HepG2 (cell line): ENCODE data around the gene MRPL9. TPM values are rescaled to one million over a fixed set of nuclear protein-coding genes. Genes with fewer than 3 reads are reported as not detected.

Experiments used
- ATAC-seq: fragments of 200-7000 bp; cut with Tn5 transposase; 3 replicates; pipeline ENCODE4 v1.9.1; 2020; ENCODE audit warnings: mild to moderate bottlenecking, moderate library complexity
- BruUV-seq: library from RNA; stranded (reverse); fragments of 400-500 nt; replicated peaks from 2 replicates; lab custom pipeline; 2021; lab: Mats Ljungman, UMichigan
- CTCF ChIA-PET: fragments of 300-600 bp; formaldehyde crosslinking; extraction: SDS; loops from one replicate; lab custom pipeline; 2021; ENCODE audit warnings: low total read pairs, inconsistent platforms, low intra/inter-chr PET ratio; lab: Yijun Ruan, JAX
- POLR2A ChIA-PET: fragments of 350-600 bp; sonication (Branson Sonifier 250); formaldehyde crosslinking; loops from one replicate; lab custom pipeline; 2020; ENCODE audit warnings: antibody characterized with exemption, inconsistent platforms; lab: Yijun Ruan, JAX
- DNase-seq: peaks from one replicate; pipeline ENCODE4 v3.0.0-alpha.2; 2015; ENCODE audit warnings: low spot score
- FAIRE-seq: peaks from 3 replicates; lab custom pipeline; 2011; peaks lifted over from hg19 to GRCh38; lab: Jason Lieb, UNC
- H2AFZ ChIP-seq: one replicate; pipeline ENCODE4 v1.6.1; 2011; ENCODE audit warnings: low read length, inconsistent platforms
- H3K27ac ChIP-seq: fragments of 300-600 bp; 3 replicates; pipeline ENCODE4 v1.8.0; 2011; ENCODE audit warnings: mixed run types, mild to moderate bottlenecking, mixed read lengths, low read length, inconsistent platforms; ENCODE audit not compliant: insufficient read depth; ENCODE audit errors: extremely low read length
- H3K27me3 ChIP-seq, 2 experiments: fragments of 200-600 bp in 1 of 2; 2 replicates in 1 of 2; 3 replicates in 1 of 2; pipeline versions ENCODE4 v1.6.0 to v1.8.0; 2011; ENCODE audit warnings: low read length in 2 of 2, mild to moderate bottlenecking in 2 of 2, moderate library complexity in 2 of 2, inconsistent platforms in 1 of 2; ENCODE audit not compliant: insufficient read depth in 2 of 2, control insufficient read depth in 1 of 2
- H3K36me3 ChIP-seq, 2 experiments: fragments of 200-600 bp in 1 of 2; replicated peaks in 1 of 2; 2 replicates in 1 of 2; 3 replicates in 1 of 2; pipeline versions ENCODE4 v1.5.1 to v1.8.0; 2011; ENCODE audit warnings: low read length in 2 of 2, inconsistent platforms in 1 of 2; ENCODE audit not compliant: insufficient read depth in 2 of 2, control insufficient read depth in 1 of 2
- H3K4me1 ChIP-seq: 2 replicates; pipeline ENCODE4 v1.5.1; 2012; ENCODE audit warnings: low read length, inconsistent platforms; ENCODE audit not compliant: insufficient read depth
- H3K4me2 ChIP-seq: 2 replicates; pipeline ENCODE4 v1.6.0; 2011; ENCODE audit warnings: low read depth, low read length, inconsistent platforms
- H3K4me3 ChIP-seq, 3 experiments: fragments of 200-600 bp in 1 of 3; sonication (generic), shearing (Covaris generic) in 1 of 3; replicated peaks in 1 of 3; 2 replicates each; pipeline ENCODE4 v1.5.1; 2011 to 2016; ENCODE audit warnings: low read length in 3 of 3, inconsistent platforms in 2 of 3, low read depth in 2 of 3, mild to moderate bottlenecking in 2 of 3, control low read depth in 1 of 3, mixed read lengths in 1 of 3; ENCODE audit not compliant: insufficient read depth in 1 of 3
- H3K79me2 ChIP-seq: one replicate; pipeline ENCODE4 v1.6.1; 2011; ENCODE audit warnings: low read length, inconsistent platforms; ENCODE audit not compliant: insufficient read depth
- H3K9ac ChIP-seq: 2 replicates; pipeline ENCODE4 v1.6.0; 2011; ENCODE audit warnings: mild to moderate bottlenecking, low read depth, low read length, inconsistent platforms; ENCODE audit not compliant: insufficient read depth
- H3K9me3 ChIP-seq: 2 replicates; pipeline ENCODE4 v1.5.1; 2012; ENCODE audit warnings: mild to moderate bottlenecking, low read length
- H4K20me1 ChIP-seq: 2 replicates; pipeline ENCODE4 v1.6.0; 2011; ENCODE audit warnings: inconsistent platforms, mild to moderate bottlenecking, low read length, moderate library complexity; ENCODE audit not compliant: insufficient read depth
- GZF1 ChIP-seq: sonication (generic); formaldehyde crosslinking; IDR thresholded peaks from 2 replicates; pipeline ENCODE4 v1.5.1; 2020; ENCODE audit warnings: mild to moderate bottlenecking, missing genetic modification reagents
- JDP2 ChIP-seq: sonication (generic); formaldehyde crosslinking; IDR thresholded peaks from 2 replicates; pipeline ENCODE4 v1.8.1; 2022; ENCODE audit warnings: missing genetic modification reagents, borderline replicate concordance
- ZNF205 ChIP-seq: IDR thresholded peaks from 2 replicates; pipeline ENCODE4 v1.6.1; 2018; ENCODE audit warnings: missing biosample characterization, missing genetic modification reagents
- ZNF703 ChIP-seq: sonication (generic); formaldehyde crosslinking; IDR thresholded peaks from 2 replicates; pipeline ENCODE4 v1.5.1; 2020; ENCODE audit warnings: missing genetic modification reagents, mild to moderate bottlenecking, moderate library complexity, borderline replicate concordance
- WGBS: methylation state at CpG from one replicate; pipeline ENCODE4 v1.1.6; 2017; ENCODE audit warnings: low lambda C conversion rate; 5-methylcytosine and 5-hydroxymethylcytosine counted together
- in situ Hi-C: cut with HindIII; loops from 2 replicates; pipeline ENCODE4 v1.10.0; 2017; ENCODE audit warnings: low pct_unique_long_range_greater_than_20kb; ENCODE audit not compliant: extremely low pct_ligation_motif_present
- intact Hi-C: fragments of 100-400 bp; cut with micrococcal nuclease; formaldehyde crosslinking; loops from one replicate; pipeline ENCODE4 v1.10.0; 2022; ENCODE audit not compliant: unreplicated experiment
- polyA plus RNA-seq, 8 experiments: library from polyadenylated mRNA; depleted of rRNA in 3 of 8; stranded (reverse) in 7 of 8; unstranded in 1 of 8; fragments of >200 nt; fragmentation: Illumina TruSeq in 4 of 8; extraction: Trizol in 4 of 8; gene quantifications; 2 replicates each; pipeline versions ENCODE4 v1.2.1 to v1.2.3, GENCODE V29; 2011 to 2016; ENCODE audit warnings: low read depth in 4 of 8, missing spikeins in 1 of 8, mixed read lengths in 1 of 8; ENCODE audit not compliant: insufficient read depth in 1 of 8
- total RNA-seq, 5 experiments: library from RNA; depleted of rRNA; stranded (reverse); fragments of >200 nt; fragmentation: Illumina TruSeq; extraction: Trizol; gene quantifications; 2 replicates each; pipeline ENCODE4 v1.2.3, GENCODE V29; 2016; ENCODE audit warnings: low read depth in 1 of 5

The MRPL9 gene
- total and polyA plus RNA-seq, 2 of the 13 experiments (the other 11 are each of a cell fraction or from before 2014, with no cell fraction given) = 72.1 to 107 TPM

DNA sequence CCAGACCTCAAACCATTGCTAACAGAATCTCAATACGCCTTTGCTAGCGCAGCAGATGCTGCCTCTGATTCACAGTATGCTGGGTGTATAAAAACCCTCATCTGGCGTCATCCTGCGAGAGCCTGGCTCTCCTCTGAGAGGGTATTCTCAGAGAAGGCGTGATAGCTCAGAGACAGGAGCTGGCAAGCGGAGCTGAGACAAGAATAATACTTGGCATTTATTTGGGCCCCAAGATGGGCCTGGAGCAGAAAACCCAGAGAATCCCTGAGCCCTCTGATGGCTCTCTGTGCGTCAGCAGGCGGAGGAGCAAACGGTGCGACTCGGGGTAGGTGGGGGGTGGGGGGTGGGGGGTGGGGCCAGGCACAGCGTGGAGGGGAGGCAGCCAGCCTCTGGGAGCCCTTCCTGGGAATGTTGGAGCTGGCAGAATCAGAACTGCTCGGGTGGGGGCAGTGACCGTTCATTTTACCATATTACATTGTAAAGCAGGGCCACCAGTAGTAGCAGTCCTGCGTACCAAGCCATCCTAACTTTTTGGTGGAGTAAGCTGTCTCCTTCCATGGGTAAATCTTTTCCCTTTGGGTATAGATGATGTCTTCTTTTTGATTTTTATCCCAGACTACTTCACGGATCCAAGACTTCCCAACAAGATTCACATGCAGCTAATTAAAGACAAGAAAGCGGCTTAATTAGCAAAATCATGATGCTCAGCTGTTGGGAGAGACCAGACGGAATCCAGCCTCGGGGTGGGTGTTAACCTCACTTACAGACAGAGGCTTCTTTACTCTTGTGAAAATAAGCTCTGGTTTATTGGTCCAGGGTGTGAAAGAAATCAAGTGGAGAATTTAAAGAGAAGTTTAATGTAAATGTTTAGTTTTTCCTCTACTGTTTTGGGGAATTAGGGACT is 34.9 kb downstream of the MRPL9 start:
- H3K9me3 ChIP-seq = no peaks in the 10 kb centered on the region
- no peak overlapping the region for H3K27ac ChIP-seq
- H4K20me1 ChIP-seq = no peaks in the 10 kb centered on the region
- H3K9ac ChIP-seq = no peak overlapping the region
- no TSS peak for BruUV-seq
- no peak overlapping the region for H3K4me3 ChIP-seq
- ChIA-PET POLR2A (no interaction called here), CTCF (no interaction called here)
- no peaks in the 10 kb centered on the region for H3K36me3 ChIP-seq
- peak; percentile 61 for ATAC-seq
- peaks cover 0 to 17% of the 10 kb centered on the region in 2 experiments; a peak in 3 of 5 replicates for H3K27me3 ChIP-seq
- no peaks in the 10 kb centered on the region for H3K79me2 ChIP-seq
- peaks cover 47% of the 10 kb centered on the region for H3K4me1 ChIP-seq
- no peak overlapping the region for H2AFZ ChIP-seq
- no peak for FAIRE-seq
- DNase-seq = no peak
- intact Hi-C loops (no loop called here), in situ Hi-C loops (loop anchor here (25.0 kb wide), 1 partner anchor 191 kb away; the partner anchor contains the start of gene TUFT1)
- H3K4me2 ChIP-seq = no peak overlapping the region
- 36% methylated on average over 8 of the region's 19 CpGs for WGBS
- no peak for TF ChIP-seq ZNF703
- TF ChIP-seq GZF1 = peak; percentile 98

DNA sequence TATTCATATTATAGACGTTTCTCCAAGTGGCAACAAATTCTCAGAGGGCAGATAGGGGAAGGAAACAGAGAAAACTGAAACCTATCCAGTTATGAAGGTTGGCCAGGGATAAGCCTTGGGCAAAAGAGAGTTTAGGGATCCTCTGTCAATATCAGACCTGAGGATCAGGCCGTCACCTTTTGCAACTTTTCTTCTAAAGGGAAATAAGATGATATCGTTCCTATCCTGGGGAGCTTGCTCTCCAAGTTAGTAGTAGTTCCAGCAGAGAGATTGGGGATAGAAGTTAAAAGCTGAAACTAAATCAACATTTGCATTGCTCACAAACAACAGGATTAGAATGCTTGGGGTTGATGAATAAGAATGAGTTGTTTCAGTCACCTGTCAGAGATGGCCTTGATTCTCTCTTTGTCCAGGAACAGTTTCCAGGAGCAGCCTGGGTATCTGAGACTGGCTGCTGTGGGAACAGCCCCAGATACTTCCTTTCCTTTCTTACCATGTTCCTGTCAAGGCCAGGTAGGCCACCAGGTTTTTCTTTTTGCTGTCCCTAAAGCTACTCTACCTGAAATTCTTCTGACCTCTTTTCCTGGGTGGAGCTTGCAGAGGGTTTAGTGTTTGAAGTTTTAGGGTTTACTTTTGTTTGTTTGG is 39.4 kb downstream of the MRPL9 start:
- no peak for DNase-seq
- Histone ChIP-seq H3K9me3 (no peaks in the 10 kb centered on the region), H3K79me2 (no peaks in the 10 kb centered on the region), H2AFZ (no peak overlapping the region)
- CTCF ChIA-PET = no interaction called here
- TF ChIP-seq ZNF205 (CRISPR knock-in tag) = no peak
- TF ChIP-seq JDP2 = no peak
- TF ChIP-seq, all 625 proteins: peak for 0
- in situ Hi-C loops (no loop called here), intact Hi-C loops (no loop called here)
- Histone ChIP-seq H3K27me3 (peaks cover 3 to 35% of the 10 kb centered on the region in 2 experiments), H3K4me1 (peaks cover 42% of the 10 kb centered on the region), H4K20me1 (no peaks in the 10 kb centered on the region), H3K36me3 (no peaks in the 10 kb centered on the region), H3K27ac (no peak overlapping the region), H3K4me2 (no peak overlapping the region), H3K9ac (no peak overlapping the region), H3K4me3 (no peak overlapping the region)
- FAIRE-seq (no peak), ATAC-seq (no peak)
- WGBS = 20% methylated on average over 3 of the region's 3 CpGs
- BruUV-seq = no TSS peak
- POLR2A ChIA-PET = no interaction called here
